ENCODE measurements around the gene SNCB. TPM values are rescaled to one million over a fixed set of nuclear protein-coding genes. Genes with fewer than 3 reads are reported as not detected.

The SNCB gene
- total RNA-seq, 1 experiment from 2014 or later, result 2.1 TPM

DNA sequence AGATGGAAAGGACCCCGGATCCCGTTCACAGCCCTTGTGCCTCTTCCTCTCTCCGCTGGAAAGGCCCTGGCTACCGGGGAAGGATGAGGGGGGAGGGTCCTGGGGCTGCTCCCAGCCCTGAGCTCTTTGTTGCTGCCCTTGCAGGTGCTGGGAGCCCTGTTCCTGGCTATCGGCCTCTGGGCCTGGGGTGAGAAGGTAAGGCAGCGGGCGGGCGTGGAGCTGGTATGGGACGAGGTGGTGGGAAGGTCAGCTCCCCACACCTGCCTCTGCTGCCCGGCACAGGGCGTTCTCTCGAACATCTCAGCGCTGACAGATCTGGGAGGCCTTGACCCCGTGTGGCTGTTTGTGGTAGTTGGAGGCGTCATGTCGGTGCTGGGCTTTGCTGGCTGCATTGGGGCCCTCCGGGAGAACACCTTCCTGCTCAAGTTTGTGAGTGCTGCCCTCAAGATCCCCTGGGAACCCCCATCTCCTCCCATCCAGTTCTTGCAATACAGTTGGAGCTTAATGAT, 21.2 kb upstream of the SNCB start:
- Histone ChIP-seq H3K27ac (ENCODE audit: low read length) (no peak overlapping the region), H3K9me3 (ENCODE audit: low read length) (no peaks in the 10 kb centered on the region), H2AFZ (ENCODE audit: low read length) (no peak overlapping the region), H3K79me2 (ENCODE audit: low read length) (peaks cover 32% of the 10 kb centered on the region), H4K20me1 (ENCODE audit: low read length) (peaks cover 13% of the 10 kb centered on the region; the same call in 1 of the 2 replicates), H3K36me3 (ENCODE audit: low read depth, low read length) (no peaks in the 10 kb centered on the region; the same call in 1 of the 2 replicates), H3K4me3 (ENCODE audit: low read length) (no peak overlapping the region), H3F3A (ENCODE audit: low read length, unreplicated experiment) (peaks cover 5% of the 10 kb centered on the region), H3K9me2 (replicated peaks; ENCODE audit: low read length) (no peaks in the 10 kb centered on the region), H3K4me2 (ENCODE audit: low read length) (no peak overlapping the region), H3K9ac (ENCODE audit: low read length) (no peak overlapping the region), H3K27me3 (ENCODE audit: low read length) (no peaks in the 10 kb centered on the region), H3K4me1 (ENCODE audit: insufficient read depth, low read length) (peaks cover 28% of the 10 kb centered on the region)
- ATAC-seq, result no peak
- no peak for TF ChIP-seq EZH2phosphoT487 (IDR thresholded peaks at IDR 0.05; ENCODE audit: borderline replicate concordance, low read length)
- no peak for TF ChIP-seq EZH2 (IDR thresholded peaks at IDR 0.05; ENCODE audit: low read length, unreplicated experiment)
- no peak for TF ChIP-seq CTCF (conservative IDR thresholded peaks at IDR 0.05; ENCODE audit: low read depth, low read length)
- POLR2A ChIA-PET (ENCODE audit: unreplicated experiment), result no interaction called here
- intact Hi-C loops (cut with micrococcal nuclease), result no loop called here
- CTCF ChIA-PET, result no interaction called here
- no peak for DNase-seq
- BruUV-seq (replicated peaks), result no TSS peak

DNA sequence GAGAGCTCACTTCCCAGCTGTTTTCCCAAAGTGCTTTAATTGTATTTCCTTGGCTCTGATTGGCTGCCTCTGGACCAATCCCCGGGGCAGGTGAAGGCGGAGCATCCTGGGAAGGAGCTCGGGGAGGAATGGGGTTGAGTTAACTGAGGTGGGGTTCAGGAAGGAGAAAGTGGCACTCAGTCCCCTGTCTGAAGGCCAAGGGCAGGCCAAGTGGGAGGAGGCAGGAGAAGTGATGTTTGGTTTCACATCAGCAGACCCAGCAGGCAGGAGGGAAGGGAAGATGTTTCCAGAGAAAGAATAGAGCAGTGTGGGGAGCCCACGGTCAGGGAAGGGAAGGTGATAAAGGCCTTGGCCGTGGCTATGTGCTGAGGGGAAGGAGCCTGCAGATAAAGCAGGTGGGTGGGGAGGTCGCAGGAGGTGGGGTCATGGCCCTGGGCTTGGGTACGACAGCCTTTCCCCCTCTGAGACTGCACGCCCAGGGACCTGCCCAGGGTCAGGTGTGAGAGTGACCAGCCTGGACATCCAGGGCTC, 20.1 kb upstream of the SNCB start:
- intact Hi-C loops (cut with micrococcal nuclease), result no loop called here
- POLR2A ChIA-PET (ENCODE audit: unreplicated experiment), result interaction anchor here (0.7 kb wide), 1 partner anchor 754 kb away, joined by 3 read pairs; no protein-coding TSS in a partner anchor
- Histone ChIP-seq H3K27me3 (ENCODE audit: low read length) (no peaks in the 10 kb centered on the region), H2AFZ (ENCODE audit: low read length) (no peak overlapping the region), H3K79me2 (ENCODE audit: low read length) (peaks cover 32% of the 10 kb centered on the region), H3K4me3 (ENCODE audit: low read length) (no peak overlapping the region), H3K36me3 (ENCODE audit: low read depth, low read length) (no peaks in the 10 kb centered on the region; the same call in 1 of the 2 replicates), H3K9me2 (replicated peaks; ENCODE audit: low read length) (no peaks in the 10 kb centered on the region), H3K27ac (ENCODE audit: low read length) (no peak overlapping the region), H3K9ac (ENCODE audit: low read length) (no peak overlapping the region), H3K4me2 (ENCODE audit: low read length) (no peak overlapping the region), H3K9me3 (ENCODE audit: low read length) (no peaks in the 10 kb centered on the region), H3F3A (ENCODE audit: low read length, unreplicated experiment) (peaks cover 5% of the 10 kb centered on the region), H3K4me1 (ENCODE audit: insufficient read depth, low read length) (peaks cover 29% of the 10 kb centered on the region), H4K20me1 (ENCODE audit: low read length) (peaks cover 13% of the 10 kb centered on the region; the same call in 1 of the 2 replicates)
- no peak for ATAC-seq
- TF ChIP-seq CTCF (conservative IDR thresholded peaks at IDR 0.05; ENCODE audit: low read depth, low read length) (no peak), EZH2 (IDR thresholded peaks at IDR 0.05; ENCODE audit: low read length, unreplicated experiment) (no peak), EZH2phosphoT487 (IDR thresholded peaks at IDR 0.05; ENCODE audit: borderline replicate concordance, low read length) (no peak)
- no TSS peak for BruUV-seq (replicated peaks)
- CTCF ChIA-PET, result no interaction called here
- no peak for DNase-seq

DNA sequence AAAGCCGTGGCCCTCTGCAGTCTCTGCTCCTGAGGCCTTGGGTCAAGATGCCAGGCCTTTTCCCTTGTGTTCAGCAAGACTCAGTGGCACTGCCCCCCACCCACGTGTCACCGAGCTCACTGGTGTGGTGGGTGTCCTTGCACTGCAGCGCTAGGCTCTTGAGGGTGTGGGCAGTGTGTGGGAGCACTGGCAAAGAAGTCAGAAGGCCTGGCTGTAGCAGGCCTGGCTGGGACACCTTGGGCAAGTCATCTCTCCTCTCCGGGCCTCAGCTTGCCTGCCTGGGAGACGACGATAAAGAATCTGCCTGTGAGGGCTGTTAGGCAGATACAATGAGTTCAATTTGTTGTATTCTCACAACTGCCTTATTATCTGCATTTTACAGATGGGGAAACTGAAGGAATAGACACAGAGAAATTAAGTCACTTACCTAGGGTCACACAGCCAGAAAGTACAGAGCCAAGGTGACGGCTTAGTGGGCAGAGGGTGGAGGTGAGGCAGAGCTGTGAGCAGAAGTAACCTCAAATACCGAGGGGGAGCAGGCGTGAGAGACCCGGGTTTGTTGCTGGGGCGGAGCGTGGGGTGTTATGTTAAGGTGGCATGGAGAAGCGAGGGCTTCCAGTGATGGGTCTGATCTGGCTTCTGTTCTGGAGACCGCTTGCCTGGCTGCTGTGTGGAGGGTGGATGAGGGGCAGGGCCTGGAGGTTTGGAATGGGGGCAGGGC, 18.3 kb upstream of the SNCB start:
- Histone ChIP-seq H4K20me1 (ENCODE audit: low read length) (peaks cover 13% of the 10 kb centered on the region; the same call in 1 of the 2 replicates), H3K9me2 (replicated peaks; ENCODE audit: low read length) (no peaks in the 10 kb centered on the region), H3K79me2 (ENCODE audit: low read length) (peaks cover 32% of the 10 kb centered on the region), H3K4me3 (ENCODE audit: low read length) (peak overlapping the region; percentile 86), H3F3A (ENCODE audit: low read length, unreplicated experiment) (peaks cover 5% of the 10 kb centered on the region), H3K36me3 (ENCODE audit: low read depth, low read length) (no peaks in the 10 kb centered on the region; the same call in 1 of the 2 replicates), H3K27me3 (ENCODE audit: low read length) (no peaks in the 10 kb centered on the region), H2AFZ (ENCODE audit: low read length) (no peak overlapping the region), H3K4me1 (ENCODE audit: insufficient read depth, low read length) (peaks cover 27% of the 10 kb centered on the region), H3K27ac (ENCODE audit: low read length) (no peak overlapping the region), H3K9ac (ENCODE audit: low read length) (peak overlapping the region; percentile 77), H3K9me3 (ENCODE audit: low read length) (no peaks in the 10 kb centered on the region), H3K4me2 (ENCODE audit: low read length) (peak overlapping the region; percentile 95)
- ATAC-seq (no peak), DNase-seq (no peak)
- ChIA-PET CTCF (no interaction called here), POLR2A (ENCODE audit: unreplicated experiment) (no interaction called here)
- no peak for TF ChIP-seq EZH2phosphoT487 (IDR thresholded peaks at IDR 0.05; ENCODE audit: borderline replicate concordance, low read length)
- no peak for TF ChIP-seq EZH2 (IDR thresholded peaks at IDR 0.05; ENCODE audit: low read length, unreplicated experiment)
- no peak for TF ChIP-seq CTCF (conservative IDR thresholded peaks at IDR 0.05; ENCODE audit: low read depth, low read length)
- intact Hi-C loops (cut with micrococcal nuclease), result no loop called here
- no TSS peak for BruUV-seq (replicated peaks)

Measured in PC-3 (cell line).